GM23338 (cell line): ENCODE measurements around the gene MON2. TPM values are rescaled to one million over a fixed set of nuclear protein-coding genes. Genes with fewer than 3 reads are reported as not detected.

Experiments used
- ATAC-seq: fragments of 200-7000 bp; cut with Tn5 transposase; 3 replicates; pipeline ENCODE4 v1.9.1; 2020
- DNase-seq: peaks from one replicate; pipeline ENCODE4 v3.0.0-alpha.2; 2015; ENCODE audit warnings: low spot score
- H2AFZ ChIP-seq: fragments of 200-600 bp; sonication (generic); 2 replicates; pipeline ENCODE4 v1.8.0; 2016; ENCODE audit warnings: antibody characterized with exemption, mild to moderate bottlenecking, moderate library complexity
- H3F3A ChIP-seq: fragments of 200-600 bp; sonication (generic); replicated peaks from 2 replicates; pipeline ENCODE4 v1.8.0; 2017; ENCODE audit warnings: antibody characterized with exemption, mixed run types, low read depth
- H3K27ac ChIP-seq: fragments of 200-600 bp; sonication (generic); 2 replicates; pipeline ENCODE4 v1.6.1; 2016; ENCODE audit warnings: low read depth
- H3K27me3 ChIP-seq: fragments of 200-600 bp; sonication (generic); 2 replicates; pipeline ENCODE4 v1.8.0; 2016; ENCODE audit warnings: mild to moderate bottlenecking, mixed run types, moderate library complexity; ENCODE audit not compliant: insufficient read depth
- H3K36me3 ChIP-seq: fragments of 200-600 bp; sonication (generic); 2 replicates; pipeline ENCODE4 v1.8.0; 2016; ENCODE audit warnings: mild to moderate bottlenecking; ENCODE audit not compliant: insufficient read depth
- H3K4me1 ChIP-seq: fragments of 200-600 bp; sonication (generic); 2 replicates; pipeline ENCODE4 v1.8.0; 2016; ENCODE audit warnings: mild to moderate bottlenecking, moderate library complexity; ENCODE audit not compliant: insufficient read depth
- H3K4me2 ChIP-seq: fragments of 200-600 bp; sonication (generic); 2 replicates; pipeline ENCODE4 v1.7.1; 2017; ENCODE audit warnings: mixed run types
- H3K4me3 ChIP-seq: fragments of 200-600 bp; sonication (generic); 2 replicates; pipeline ENCODE4 v1.6.1; 2016; ENCODE audit warnings: mixed run types
- H3K79me2 ChIP-seq: fragments of 200-600 bp; sonication (generic); replicated peaks from 2 replicates; pipeline ENCODE4 v1.8.0; 2017; ENCODE audit warnings: mild to moderate bottlenecking; ENCODE audit not compliant: insufficient read depth
- H3K9me2 ChIP-seq: fragments of 200-600 bp; sonication (generic); 2 replicates; pipeline ENCODE4 v1.8.0; 2017; ENCODE audit not compliant: insufficient read depth
- H4K20me1 ChIP-seq: fragments of 200-600 bp; sonication (generic); replicated peaks from 2 replicates; pipeline ENCODE4 v1.8.0; 2017; ENCODE audit warnings: mild to moderate bottlenecking; ENCODE audit not compliant: insufficient read depth
- H3K27ac Mint-ChIP-seq: 2 replicates; pipeline ENCODE4 v1.8.0; 2020; ENCODE audit warnings: inconsistent platforms, mild to moderate bottlenecking, moderate library complexity, mixed read lengths
- H3K27me3 Mint-ChIP-seq: 3 replicates; pipeline ENCODE4 v1.8.0; 2022; ENCODE audit warnings: low read depth, mild to moderate bottlenecking, moderate library complexity, mixed read lengths, inconsistent platforms; ENCODE audit not compliant: insufficient read depth, poor library complexity
- H3K36me3 Mint-ChIP-seq: 3 replicates; pipeline ENCODE4 v1.8.0; 2021; ENCODE audit warnings: low read depth, mild to moderate bottlenecking, inconsistent platforms, moderate library complexity, mixed read lengths
- H3K4me1 Mint-ChIP-seq: 3 replicates; pipeline ENCODE4 v1.8.0; 2020; ENCODE audit warnings: mild to moderate bottlenecking, inconsistent platforms, mixed read lengths
- H3K4me3 Mint-ChIP-seq: 3 replicates; pipeline ENCODE4 v1.8.0; 2021; ENCODE audit warnings: moderate library complexity, mild to moderate bottlenecking, inconsistent platforms, mixed read lengths
- H3K9me3 Mint-ChIP-seq: 3 replicates; pipeline ENCODE4 v1.8.0; 2020; ENCODE audit warnings: moderate library complexity, mild to moderate bottlenecking, inconsistent platforms, mixed read lengths
- CREB1 ChIP-seq: fragments of 250-450 bp; sonication (Bioruptor Pico); IDR thresholded peaks from 2 replicates; pipeline ENCODE4 v1.5.0; 2020; ENCODE audit warnings: low read depth, mild to moderate bottlenecking, moderate library complexity
- CTCF ChIP-seq, 2 experiments: fragments of 200-600 bp in 1 of 2; sonication (generic) in 1 of 2; conservative IDR thresholded peaks; 2 replicates each; pipeline versions ENCODE4 v1.5.1 to v1.6.1; 2016 to 2017; ENCODE audit warnings: antibody characterized with exemption in 2 of 2, low read depth in 2 of 2, mild to moderate bottlenecking in 2 of 2, moderate library complexity in 1 of 2
- ETS1 ChIP-seq: IDR thresholded peaks from 2 replicates; pipeline ENCODE4 v1.6.1; 2016; ENCODE audit warnings: antibody characterized with exemption
- EZH2 ChIP-seq: fragments of 200-600 bp; sonication (generic); IDR thresholded peaks from one replicate; pipeline ENCODE4 v1.8.0; 2017; ENCODE audit warnings: antibody characterized with exemption, mild to moderate bottlenecking, low read depth; ENCODE audit not compliant: unreplicated experiment
- EZH2phosphoT487 ChIP-seq: fragments of 200-600 bp; sonication (generic); IDR thresholded peaks from one replicate; pipeline ENCODE4 v1.8.1; 2018; ENCODE audit warnings: antibody characterized with exemption; ENCODE audit not compliant: unreplicated experiment
- JUNB ChIP-seq: IDR thresholded peaks from one replicate; pipeline ENCODE4 v1.6.1; 2016; ENCODE audit warnings: antibody characterized with exemption; ENCODE audit not compliant: unreplicated experiment
- NANOG ChIP-seq: IDR thresholded peaks from 2 replicates; pipeline ENCODE4 v1.6.1; 2016; ENCODE audit warnings: antibody characterized with exemption, borderline replicate concordance
- POLR2AphosphoS5 ChIP-seq: IDR thresholded peaks from 2 replicates; pipeline ENCODE4 v1.6.1; 2016; ENCODE audit warnings: antibody characterized with exemption, low read depth
- REST ChIP-seq: IDR thresholded peaks from one replicate; pipeline ENCODE4 v1.6.1; 2018; ENCODE audit warnings: antibody characterized with exemption; ENCODE audit not compliant: unreplicated experiment
- STAT1 ChIP-seq: IDR thresholded peaks from one replicate; pipeline ENCODE4 v1.6.1; 2016; ENCODE audit warnings: antibody characterized with exemption; ENCODE audit not compliant: unreplicated experiment
- ZNF114 ChIP-seq: fragments of 250-450 bp; sonication (Bioruptor Pico); IDR thresholded peaks from 2 replicates; pipeline ENCODE4 v1.5.0; 2020; ENCODE audit warnings: mild to moderate bottlenecking, moderate library complexity
- ZNF331 ChIP-seq: fragments of 250-450 bp; sonication (Bioruptor Pico); IDR thresholded peaks from 2 replicates; pipeline ENCODE4 v1.5.0; 2020; ENCODE audit warnings: low read depth, mild to moderate bottlenecking, moderate library complexity
- ZNF462 ChIP-seq: fragments of 250-450 bp; sonication (Bioruptor Pico); IDR thresholded peaks from 2 replicates; pipeline ENCODE4 v1.5.0; 2020; ENCODE audit warnings: mild to moderate bottlenecking, moderate library complexity
- polyA plus RNA-seq: library from polyadenylated mRNA; unstranded; fragments of >200 nt; fragmentation: Nextera tagmentation; extraction: Ambion mirVana; gene quantifications from 2 replicates; pipeline ENCODE4 v1.2.1, GENCODE V29; 2016
- total RNA-seq: library from RNA; depleted of rRNA; stranded (reverse); fragments of >200 nt; shearing (Covaris generic); gene quantifications from 2 replicates; pipeline ENCODE4 v1.2.3, GENCODE V29; 2014

MON2 gene
- total and polyA plus RNA-seq, 2 experiments from 2014 or later: 11.0 to 27.3 TPM

- no peak overlapping the region for H2AFZ ChIP-seq
- Mint-ChIP-seq H3K4me1 (no peaks in the 10 kb centered on the region), H3K27ac (no peak overlapping the region), H3K36me3 (peaks cover 64% of the 10 kb centered on the region), H3K4me3 (no peak overlapping the region), H3K9me3 (peaks cover 40% of the 10 kb centered on the region), H3K27me3 (peaks cover 4% of the 10 kb centered on the region)
- ATAC-seq (no peak), DNase-seq (no peak)
- no peaks in the 10 kb centered on the region; the same call in 1 of the 2 replicates for H3K36me3 ChIP-seq
- no peak overlapping the region for H3K4me3 ChIP-seq
- no peak for TF ChIP-seq STAT1
- TF ChIP-seq EZH2phosphoT487: no peak
- no peak for TF ChIP-seq ETS1
- no peak for TF ChIP-seq NANOG
- no peak for TF ChIP-seq ZNF331
- no peak for TF ChIP-seq EZH2
- TF ChIP-seq CTCF (conservative IDR thresholded peaks at IDR 0.05; ENCODE audit: low read depth in 2 of 2): no peak
- no peak for TF ChIP-seq CREB1 (CRISPR knock-in tag)
- TF ChIP-seq ZNF462 (CRISPR knock-in tag): no peak
- TF ChIP-seq JUNB: no peak
- no peak for TF ChIP-seq POLR2AphosphoS5
- TF ChIP-seq REST: no peak
- TF ChIP-seq ZNF114 (CRISPR knock-in tag): no peak
- H3K9me2 ChIP-seq: no peaks in the 10 kb centered on the region
- H3F3A ChIP-seq: no peaks in the 10 kb centered on the region
- no peaks in the 10 kb centered on the region for H3K4me1 ChIP-seq
- no peaks in the 10 kb centered on the region for H3K79me2 ChIP-seq
- no peak overlapping the region for H3K4me2 ChIP-seq
- H3K27ac ChIP-seq: no peak overlapping the region
- H3K27me3 ChIP-seq: no peaks in the 10 kb centered on the region
- H4K20me1 ChIP-seq: no peaks in the 10 kb centered on the region
Measured at GRCh38 chr12:62512901-62513300, 46.3 kb downstream of the MON2 start.
